HG02623 (cell line): ENCODE measurements around the gene ANKRD13A.
A peak's percentile ranks its signal among the peaks of the same experiment; 100 is the strongest.
"Not testable (repeated sequence)": the region's sequence is repeated elsewhere in the genome, so short reads cannot be mapped to it uniquely, and the experiment has no call there.

Experiments
- ATAC-seq: cut with Tn5 transposase; IDR thresholded peaks from one replicate; pipeline ENCODE4 v1.9.1; 2021; ENCODE audit warnings: moderate library complexity; ENCODE audit not compliant: unreplicated experiment

The ANKRD13A gene

GRCh38 chr12:110005319-110005973, 6.2 kb downstream of the ANKRD13A start:
- peak; percentile 51 for ATAC-seq

GRCh38 chr12:110006115-110006514, 6.9 kb downstream of the ANKRD13A start:
- no peak for ATAC-seq

GRCh38 chr12:110007881-110008280, 8.7 kb downstream of the ANKRD13A start:
- ATAC-seq, result no peak

- ATAC-seq, result not testable (repeated sequence)
Measured at GRCh38 chr12:110008681-110009398, 9.6 kb downstream of the ANKRD13A start.

- no peak for ATAC-seq
Measured at GRCh38 chr12:110010853-110011723, 11.9 kb downstream of the ANKRD13A start.

- peak; percentile 61 for ATAC-seq
Measured at GRCh38 chr12:110012137-110012536, 12.9 kb downstream of the ANKRD13A start.

- no peak for ATAC-seq
Measured at GRCh38 chr12:110012659-110013058, 13.4 kb downstream of the ANKRD13A start.

GRCh38 chr12:110015132-110015531, 15.9 kb downstream of the ANKRD13A start:
- no peak for ATAC-seq

- no peak for ATAC-seq
Measured at GRCh38 chr12:110020956-110021355, 21.7 kb downstream of the ANKRD13A start.

- ATAC-seq, result no peak
Measured at GRCh38 chr12:110023059-110023980, 24.1 kb downstream of the ANKRD13A start.

- no peak for ATAC-seq
Measured at GRCh38 chr12:110024051-110024450, 24.8 kb downstream of the ANKRD13A start.

- no peak for ATAC-seq
Measured at GRCh38 chr12:110028323-110028722, 29.1 kb downstream of the ANKRD13A start.

GRCh38 chr12:110029290-110029815, 30.1 kb downstream of the ANKRD13A start:
- no peak for ATAC-seq

- ATAC-seq, result no peak
Measured at GRCh38 chr12:110033888-110034287, 34.7 kb downstream of the ANKRD13A start.

- ATAC-seq, result no peak
Measured at GRCh38 chr12:110035534-110036104, 36.4 kb downstream of the ANKRD13A start.

GRCh38 chr12:110037315-110037714, 38.1 kb downstream of the ANKRD13A start:
- no peak for ATAC-seq

- ATAC-seq, result no peak
Measured at GRCh38 chr12:110038741-110039084, 39.5 kb downstream of the ANKRD13A start.

- no peak for ATAC-seq
Measured at GRCh38 chr12:110039085-110039807, 40.0 kb downstream of the ANKRD13A start.

GRCh38 chr12:110042264-110042663, 43.0 kb downstream of the ANKRD13A start:
- no peak for ATAC-seq
